Breast epithelium (tissue), 4 donors: Measurements from ENCODE around the gene FAM98B. TPM values are rescaled to one million over a fixed set of nuclear protein-coding genes. Genes with fewer than 3 reads are reported as not detected.

Experiments used
- DNase-seq, 2 donors: peaks; one replicate each; pipeline ENCODE4 v3.0.0-alpha.2; 2019; ENCODE audit warnings: low spot score in 2 of 2
- H3K27ac ChIP-seq, 2 donors: fragments of 200-600 bp; sonication (generic) in 1 of 2; one replicate each; pipeline ENCODE4 v1.5.1; 2016 to 2019; ENCODE audit warnings: mild to moderate bottlenecking in 1 of 2
- H3K27me3 ChIP-seq, 2 donors: fragments of 200-600 bp; sonication (generic) in 1 of 2; one replicate each; pipeline versions ENCODE4 v1.5.1 to v1.6.0; 2017 to 2019; ENCODE audit warnings: control low read depth in 1 of 2, mild to moderate bottlenecking in 1 of 2
- H3K36me3 ChIP-seq: fragments of 200-600 bp; one replicate; pipeline ENCODE4 v1.5.1; 2019
- H3K4me1 ChIP-seq, 2 donors: fragments of 200-600 bp; sonication (generic); one replicate each; pipeline ENCODE4 v1.5.1; 2016 to 2019; ENCODE audit warnings: control low read depth in 1 of 2
- H3K4me3 ChIP-seq, 3 donors: fragments of 200-600 bp; sonication (generic); 1 replicate in 2 of 3; 2 replicates in 1 of 3; pipeline ENCODE4 v1.5.1; 2016 to 2019; ENCODE audit warnings: mild to moderate bottlenecking in 3 of 3, moderate library complexity in 2 of 3
- H3K9me3 ChIP-seq, 2 donors: fragments of 200-600 bp; sonication (generic) in 1 of 2; one replicate each; pipeline ENCODE4 v1.5.1; 2016 to 2019; ENCODE audit warnings: control low read depth in 1 of 2
- POLR2A ChIP-seq: fragments of 450-650 bp; IDR thresholded peaks from one replicate; pipeline ENCODE4 v1.6.1; 2016; ENCODE audit warnings: antibody characterized with exemption, mild to moderate bottlenecking, moderate library complexity
- POLR2AphosphoS5 ChIP-seq, 3 donors: sonication (generic); formaldehyde crosslinking; IDR thresholded peaks; one replicate each; pipeline ENCODE4 v1.6.1; 2017; ENCODE audit warnings: antibody characterized with exemption in 3 of 3
- intact Hi-C: fragments of 100-400 bp; cut with DNase I; formaldehyde crosslinking; loops from one replicate; pipeline ENCODE4 v1.15.1; 2023; ENCODE audit warnings: low total_unique reads
- total RNA-seq, 3 donors: library from RNA; depleted of rRNA; stranded (reverse); fragments of >200 nt; gene quantifications; one replicate each; pipeline ENCODE4 v1.1.0, GENCODE V29; 2016
- TF ChIP-seq, protein P1 (sequence below), 3 donors: fragments of 450-650 bp; IDR thresholded peaks; one replicate each; pipeline ENCODE4 v1.5.1; 2016 to 2017; ENCODE audit warnings: antibody characterized with exemption in 3 of 3, mild to moderate bottlenecking in 3 of 3, moderate library complexity in 3 of 3

Gene FAM98B
- total RNA-seq, 3 donors from 2014 or later = 12.0 to 14.6 (median 13.4) TPM

DNA sequence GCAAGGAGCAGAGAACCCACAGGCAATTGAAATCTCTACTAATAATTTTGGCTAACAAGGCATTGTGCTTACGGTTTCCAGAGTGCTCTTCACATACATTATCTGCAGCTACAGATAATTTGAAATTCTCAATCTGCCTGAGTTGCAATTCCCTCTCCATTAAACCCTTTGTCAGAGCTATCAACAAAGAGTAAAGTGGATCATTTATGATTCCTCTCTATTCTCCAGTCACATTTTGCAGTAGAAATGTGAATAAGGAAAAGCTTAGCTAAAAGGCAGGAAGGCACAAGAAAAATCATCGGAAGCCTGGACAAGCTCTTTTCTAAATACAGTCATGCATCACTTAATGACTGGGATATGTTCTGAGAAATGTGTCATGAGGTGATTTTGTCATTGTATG, 49.6 kb downstream of the FAM98B start:
- H3K9me3 ChIP-seq = no peaks in the 10 kb centered on the region
- H3K27ac ChIP-seq = no peak overlapping the region
- no peaks in the 10 kb centered on the region for H3K27me3 ChIP-seq
- H3K4me1 ChIP-seq = no peaks in the 10 kb centered on the region
- DNase-seq = no peak
- intact Hi-C loops = no loop called here
- TF ChIP-seq, protein P1, sequence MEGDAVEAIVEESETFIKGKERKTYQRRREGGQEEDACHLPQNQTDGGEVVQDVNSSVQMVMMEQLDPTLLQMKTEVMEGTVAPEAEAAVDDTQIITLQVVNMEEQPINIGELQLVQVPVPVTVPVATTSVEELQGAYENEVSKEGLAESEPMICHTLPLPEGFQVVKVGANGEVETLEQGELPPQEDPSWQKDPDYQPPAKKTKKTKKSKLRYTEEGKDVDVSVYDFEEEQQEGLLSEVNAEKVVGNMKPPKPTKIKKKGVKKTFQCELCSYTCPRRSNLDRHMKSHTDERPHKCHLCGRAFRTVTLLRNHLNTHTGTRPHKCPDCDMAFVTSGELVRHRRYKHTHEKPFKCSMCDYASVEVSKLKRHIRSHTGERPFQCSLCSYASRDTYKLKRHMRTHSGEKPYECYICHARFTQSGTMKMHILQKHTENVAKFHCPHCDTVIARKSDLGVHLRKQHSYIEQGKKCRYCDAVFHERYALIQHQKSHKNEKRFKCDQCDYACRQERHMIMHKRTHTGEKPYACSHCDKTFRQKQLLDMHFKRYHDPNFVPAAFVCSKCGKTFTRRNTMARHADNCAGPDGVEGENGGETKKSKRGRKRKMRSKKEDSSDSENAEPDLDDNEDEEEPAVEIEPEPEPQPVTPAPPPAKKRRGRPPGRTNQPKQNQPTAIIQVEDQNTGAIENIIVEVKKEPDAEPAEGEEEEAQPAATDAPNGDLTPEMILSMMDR (IDR thresholded peaks at IDR 0.05) = no peak
- H3K36me3 ChIP-seq = no peaks in the 10 kb centered on the region
- no peak overlapping the region for H3K4me3 ChIP-seq

DNA sequence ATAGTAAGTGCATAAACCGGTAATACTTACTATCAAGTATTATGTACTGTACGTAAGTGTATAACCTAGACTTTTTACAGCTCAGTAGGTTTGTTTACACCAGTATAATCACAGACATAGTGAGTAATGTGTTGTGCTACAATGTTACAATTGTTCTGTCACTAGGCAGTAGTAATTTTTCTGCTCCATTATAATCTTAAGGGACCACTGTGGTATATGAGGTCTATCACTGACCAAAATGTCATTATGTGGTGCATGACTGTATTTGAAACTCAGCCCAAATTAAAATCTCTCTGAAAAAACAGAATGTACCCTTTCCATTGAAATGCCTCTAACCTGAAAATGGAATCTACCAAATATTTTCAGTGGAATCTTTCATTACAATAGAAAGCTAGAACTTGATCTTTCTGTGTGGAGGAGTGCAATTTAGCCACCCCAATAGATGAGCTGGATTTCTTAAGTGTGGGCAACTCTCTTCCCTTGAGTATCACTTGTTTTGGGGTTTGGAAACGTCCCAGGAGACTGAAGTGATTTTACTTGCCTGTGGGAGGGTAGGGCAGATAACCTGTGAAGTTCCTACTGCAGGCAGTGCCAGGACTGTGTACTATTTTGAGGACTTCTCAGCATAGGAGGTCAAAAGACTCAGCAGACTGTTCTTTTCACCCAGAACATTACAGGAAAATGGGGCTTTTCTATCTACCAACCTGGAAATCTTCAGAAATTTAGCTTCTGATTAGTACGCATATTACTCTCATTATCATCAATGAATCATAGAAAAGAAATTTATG, 50.9 kb downstream of the FAM98B start:
- intact Hi-C loops = no loop called here
- no peaks in the 10 kb centered on the region for H3K4me1 ChIP-seq
- H3K4me3 ChIP-seq = no peak overlapping the region
- no peaks in the 10 kb centered on the region for H3K36me3 ChIP-seq
- TF ChIP-seq, protein P1 (IDR thresholded peaks at IDR 0.05) = no peak
- TF ChIP-seq POLR2A (no peak), POLR2AphosphoS5 (IDR thresholded peaks at IDR 0.05) (no peak)
- H3K27me3 ChIP-seq = no peaks in the 10 kb centered on the region
- no peak for DNase-seq
- H3K27ac ChIP-seq = no peak overlapping the region
- H3K9me3 ChIP-seq = no peaks in the 10 kb centered on the region

- Histone ChIP-seq H3K4me3 (no peak overlapping the region), H3K9me3 (no peaks in the 10 kb centered on the region), H3K4me1 (no peaks in the 10 kb centered on the region), H3K27ac (no peak overlapping the region), H3K27me3 (no peaks in the 10 kb centered on the region), H3K36me3 (no peaks in the 10 kb centered on the region)
- TF ChIP-seq, protein P1 (IDR thresholded peaks at IDR 0.05) = no peak
- TF ChIP-seq POLR2A (no peak), POLR2AphosphoS5 (IDR thresholded peaks at IDR 0.05) (no peak)
- no peak for DNase-seq
- intact Hi-C loops = no loop called here
Measured at GRCh38 chr15:38506997-38507396, 53.1 kb downstream of the FAM98B start.

DNA sequence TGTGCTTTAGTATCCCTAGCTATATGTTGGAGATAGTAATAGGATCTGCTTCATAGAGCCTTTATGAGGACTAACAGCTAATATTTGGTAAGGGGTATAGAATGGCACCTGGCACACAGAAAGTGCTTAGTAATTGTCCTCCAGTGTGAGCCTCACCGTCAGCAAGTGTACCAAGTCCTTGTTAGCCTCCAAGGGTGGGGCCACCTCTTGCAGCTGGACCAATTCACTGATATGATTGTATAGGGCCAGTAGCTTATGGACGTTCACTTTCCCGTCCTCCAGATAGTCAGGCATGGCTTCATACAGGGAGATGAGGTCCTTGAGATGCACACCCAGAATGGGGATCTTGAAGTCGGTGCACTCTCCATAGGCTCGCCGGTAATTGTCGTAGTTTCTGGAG, 53.6 kb downstream of the FAM98B start:
- no peak overlapping the region for H3K4me3 ChIP-seq
- TF ChIP-seq POLR2A (no peak), POLR2AphosphoS5 (IDR thresholded peaks at IDR 0.05) (no peak)
- no peak for DNase-seq
- H3K27ac ChIP-seq = no peak overlapping the region
- H3K36me3 ChIP-seq = no peaks in the 10 kb centered on the region
- no peaks in the 10 kb centered on the region for H3K4me1 ChIP-seq
- H3K27me3 ChIP-seq = no peaks in the 10 kb centered on the region
- H3K9me3 ChIP-seq = no peaks in the 10 kb centered on the region
- intact Hi-C loops = no loop called here

- no peaks in the 10 kb centered on the region for H3K9me3 ChIP-seq
- H3K4me1 ChIP-seq = no peaks in the 10 kb centered on the region
Measured at GRCh38 chr15:38508647-38509046, 54.7 kb downstream of the FAM98B start.

More at GRCh38 chr15:38508647-38509046, 54.7 kb downstream of the FAM98B start:
- no peak overlapping the region for H3K27ac ChIP-seq
- no peaks in the 10 kb centered on the region for H3K27me3 ChIP-seq
- TF ChIP-seq POLR2AphosphoS5 (IDR thresholded peaks at IDR 0.05) (no peak), POLR2A (no peak)
- TF ChIP-seq, protein P1 (IDR thresholded peaks at IDR 0.05) = no peak
- intact Hi-C loops = no loop called here
- DNase-seq = no peak
- H3K4me3 ChIP-seq = no peak overlapping the region
- no peaks in the 10 kb centered on the region for H3K36me3 ChIP-seq
